HepG2 (cell line): Measurements from ENCODE around the gene GRID1. TPM values are rescaled to one million over a fixed set of nuclear protein-coding genes. Genes with fewer than 3 reads are reported as not detected.

ENCODE experiments used
- ATAC-seq: fragments of 200-7000 bp; cut with Tn5 transposase; 3 replicates; pipeline ENCODE4 v1.9.1; 2020; ENCODE audit warnings: mild to moderate bottlenecking, moderate library complexity
- BruUV-seq: library from RNA; stranded (reverse); fragments of 400-500 nt; replicated peaks from 2 replicates; lab custom pipeline; 2021; lab: Mats Ljungman, UMichigan
- CTCF ChIA-PET: fragments of 300-600 bp; formaldehyde crosslinking; extraction: SDS; loops from one replicate; lab custom pipeline; 2021; ENCODE audit warnings: low total read pairs, inconsistent platforms, low intra/inter-chr PET ratio; lab: Yijun Ruan, JAX
- POLR2A ChIA-PET: fragments of 350-600 bp; sonication (Branson Sonifier 250); formaldehyde crosslinking; loops from one replicate; lab custom pipeline; 2020; ENCODE audit warnings: antibody characterized with exemption, inconsistent platforms; lab: Yijun Ruan, JAX
- DNase-seq: peaks from one replicate; pipeline ENCODE4 v3.0.0-alpha.2; 2015; ENCODE audit warnings: low spot score
- FAIRE-seq: peaks from 3 replicates; lab custom pipeline; 2011; peaks lifted over from hg19 to GRCh38; lab: Jason Lieb, UNC
- H2AFZ ChIP-seq: one replicate; pipeline ENCODE4 v1.6.1; 2011; ENCODE audit warnings: low read length, inconsistent platforms
- H3K27ac ChIP-seq: fragments of 300-600 bp; 3 replicates; pipeline ENCODE4 v1.8.0; 2011; ENCODE audit warnings: mixed run types, mild to moderate bottlenecking, mixed read lengths, low read length, inconsistent platforms; ENCODE audit not compliant: insufficient read depth; ENCODE audit errors: extremely low read length
- H3K27me3 ChIP-seq, 2 experiments: fragments of 200-600 bp in 1 of 2; 2 replicates in 1 of 2; 3 replicates in 1 of 2; pipeline versions ENCODE4 v1.6.0 to v1.8.0; 2011; ENCODE audit warnings: low read length in 2 of 2, mild to moderate bottlenecking in 2 of 2, moderate library complexity in 2 of 2, inconsistent platforms in 1 of 2; ENCODE audit not compliant: insufficient read depth in 2 of 2, control insufficient read depth in 1 of 2
- H3K36me3 ChIP-seq, 2 experiments: fragments of 200-600 bp in 1 of 2; replicated peaks in 1 of 2; 2 replicates in 1 of 2; 3 replicates in 1 of 2; pipeline versions ENCODE4 v1.5.1 to v1.8.0; 2011; ENCODE audit warnings: low read length in 2 of 2, inconsistent platforms in 1 of 2; ENCODE audit not compliant: insufficient read depth in 2 of 2, control insufficient read depth in 1 of 2
- H3K4me1 ChIP-seq: 2 replicates; pipeline ENCODE4 v1.5.1; 2012; ENCODE audit warnings: low read length, inconsistent platforms; ENCODE audit not compliant: insufficient read depth
- H3K4me2 ChIP-seq: 2 replicates; pipeline ENCODE4 v1.6.0; 2011; ENCODE audit warnings: low read depth, low read length, inconsistent platforms
- H3K4me3 ChIP-seq, 3 experiments: fragments of 200-600 bp in 1 of 3; sonication (generic), shearing (Covaris generic) in 1 of 3; replicated peaks in 1 of 3; 2 replicates each; pipeline ENCODE4 v1.5.1; 2011 to 2016; ENCODE audit warnings: low read length in 3 of 3, inconsistent platforms in 2 of 3, low read depth in 2 of 3, mild to moderate bottlenecking in 2 of 3, control low read depth in 1 of 3, mixed read lengths in 1 of 3; ENCODE audit not compliant: insufficient read depth in 1 of 3
- H3K79me2 ChIP-seq: one replicate; pipeline ENCODE4 v1.6.1; 2011; ENCODE audit warnings: low read length, inconsistent platforms; ENCODE audit not compliant: insufficient read depth
- H3K9ac ChIP-seq: 2 replicates; pipeline ENCODE4 v1.6.0; 2011; ENCODE audit warnings: mild to moderate bottlenecking, low read depth, low read length, inconsistent platforms; ENCODE audit not compliant: insufficient read depth
- H3K9me3 ChIP-seq: 2 replicates; pipeline ENCODE4 v1.5.1; 2012; ENCODE audit warnings: mild to moderate bottlenecking, low read length
- H4K20me1 ChIP-seq: 2 replicates; pipeline ENCODE4 v1.6.0; 2011; ENCODE audit warnings: inconsistent platforms, mild to moderate bottlenecking, low read length, moderate library complexity; ENCODE audit not compliant: insufficient read depth
- CEBPZ ChIP-seq: IDR thresholded peaks from 2 replicates; pipeline ENCODE4 v1.6.1; 2012; ENCODE audit warnings: low read length, improper control_type of control experiment
- NFYC ChIP-seq: IDR thresholded peaks from 2 replicates; pipeline ENCODE4 v1.6.1; 2016; ENCODE audit warnings: missing genetic modification reagents, missing compliant biosample characterization
- ZNF530 ChIP-seq: sonication (generic); formaldehyde crosslinking; IDR thresholded peaks from 2 replicates; pipeline ENCODE4 v1.5.0; 2020; ENCODE audit warnings: low read depth, mild to moderate bottlenecking, missing genetic modification reagents
- ZNF576 ChIP-seq: sonication (generic); formaldehyde crosslinking; IDR thresholded peaks from 2 replicates; pipeline ENCODE4 v1.4.0; 2020; ENCODE audit warnings: mild to moderate bottlenecking, missing genetic modification reagents
- ZNF800 ChIP-seq: sonication (generic); formaldehyde crosslinking; IDR thresholded peaks from 2 replicates; pipeline ENCODE4 v1.4.0; 2020; ENCODE audit warnings: missing genetic modification reagents
- WGBS: methylation state at CpG from one replicate; pipeline ENCODE4 v1.1.6; 2017; ENCODE audit warnings: low lambda C conversion rate; 5-methylcytosine and 5-hydroxymethylcytosine counted together
- in situ Hi-C: cut with HindIII; loops from 2 replicates; pipeline ENCODE4 v1.10.0; 2017; ENCODE audit warnings: low pct_unique_long_range_greater_than_20kb; ENCODE audit not compliant: extremely low pct_ligation_motif_present
- intact Hi-C: fragments of 100-400 bp; cut with micrococcal nuclease; formaldehyde crosslinking; loops from one replicate; pipeline ENCODE4 v1.10.0; 2022; ENCODE audit not compliant: unreplicated experiment
- polyA plus RNA-seq, 8 experiments: library from polyadenylated mRNA; depleted of rRNA in 3 of 8; stranded (reverse) in 7 of 8; unstranded in 1 of 8; fragments of >200 nt; fragmentation: Illumina TruSeq in 4 of 8; extraction: Trizol in 4 of 8; gene quantifications; 2 replicates each; pipeline versions ENCODE4 v1.2.1 to v1.2.3, GENCODE V29; 2011 to 2016; ENCODE audit warnings: low read depth in 4 of 8, missing spikeins in 1 of 8, mixed read lengths in 1 of 8; ENCODE audit not compliant: insufficient read depth in 1 of 8
- total RNA-seq, 5 experiments: library from RNA; depleted of rRNA; stranded (reverse); fragments of >200 nt; fragmentation: Illumina TruSeq; extraction: Trizol; gene quantifications; 2 replicates each; pipeline ENCODE4 v1.2.3, GENCODE V29; 2016; ENCODE audit warnings: low read depth in 1 of 5

The GRID1 gene
- total and polyA plus RNA-seq, 2 of the 13 experiments (the other 11 are each of a cell fraction or from before 2014, with no cell fraction given) = 0.05 TPM; not detected in 1

GRCh38 chr10:86305521-86305920 lies 61.1 kb downstream of the GRID1 start:
- CTCF ChIA-PET = no interaction called here
- FAIRE-seq (no peak), ATAC-seq (no peak), DNase-seq (no peak)
- Histone ChIP-seq H3K9me3 (no peaks in the 10 kb centered on the region), H3K27me3 (no peaks in the 10 kb centered on the region; a peak in 1 of 5 replicates), H3K27ac (no peak overlapping the region), H4K20me1 (no peaks in the 10 kb centered on the region), H3K4me1 (no peaks in the 10 kb centered on the region), H3K36me3 (no peaks in the 10 kb centered on the region), H3K79me2 (no peaks in the 10 kb centered on the region), H3K4me2 (no peak overlapping the region), H3K9ac (no peak overlapping the region), H3K4me3 (no peak overlapping the region), H2AFZ (no peak overlapping the region)
- in situ Hi-C loops = no loop called here
- WGBS = 0% methylated on average over 1 of the region's 1 CpG
- TF ChIP-seq NFYC (CRISPR knock-in tag) (no peak), ZNF576 (no peak), ZNF530 (CRISPR knock-in tag) (no peak), CEBPZ (no peak), ZNF800 (CRISPR knock-in tag) (no peak)
- no TSS peak for BruUV-seq
- POLR2A ChIA-PET = no interaction called here
- intact Hi-C loops = loop anchor here (10.0 kb wide), 1 partner anchor 1919 kb away; no protein-coding TSS in a partner anchor
